K562 (cell line): Measurements from ENCODE around the gene TMEM141. TPM values are rescaled to one million over a fixed set of nuclear protein-coding genes. Genes with fewer than 3 reads are reported as not detected.
A peak's percentile ranks its signal among the peaks of the same experiment; 100 is the strongest.
"Not testable (repeated sequence)": the region's sequence is repeated elsewhere in the genome, so short reads cannot be mapped to it uniquely, and the experiment has no call there.

Experiments
- ATAC-seq: fragments of 200-7000 bp; cut with Tn5 transposase; 3 replicates; pipeline ENCODE4 v1.9.1; 2020; ENCODE audit warnings: moderate library complexity
- BruUV-seq: library from RNA; stranded (reverse); fragments of 400-500 nt; replicated peaks from 2 replicates; lab custom pipeline; 2021; lab: Mats Ljungman, UMichigan
- CTCF ChIA-PET: fragments of 300-600 bp; formaldehyde crosslinking; extraction: SDS; loops from one replicate; lab custom pipeline; 2021; ENCODE audit warnings: low intra/inter-chr PET ratio; lab: Yijun Ruan, JAX
- POLR2A ChIA-PET: fragments of 300-600, 350-650 bp; sonication (Branson Sonifier 250); formaldehyde crosslinking; extraction: SDS; loops from one replicate; lab custom pipeline; 2021; ENCODE audit warnings: antibody characterized with exemption, inconsistent platforms; lab: Yijun Ruan, JAX
- DNase-seq, 4 experiments: peaks; one replicate each; pipeline versions ENCODE4 v3.0.0 to v3.0.0-alpha.2; 2011 to 2018; ENCODE audit warnings: low spot score in 3 of 4, mixed read lengths in 3 of 4; ENCODE audit errors: extremely low read depth in 1 of 4
- FAIRE-seq: peaks from 2 replicates; lab custom pipeline; 2011; peaks lifted over from hg19 to GRCh38; lab: Jason Lieb, UNC
- H2AFZ ChIP-seq: 2 replicates; pipeline ENCODE4 v1.6.0; 2011; ENCODE audit warnings: low read depth, low read length, control low read depth, inconsistent platforms
- H3K27ac ChIP-seq: fragments of 200-600 bp; 3 replicates; pipeline ENCODE4 v1.8.0; 2011; ENCODE audit warnings: low read depth, mild to moderate bottlenecking, control low read depth, inconsistent platforms, low read length, moderate library complexity, mixed read lengths; ENCODE audit errors: extremely low read depth
- H3K27me3 ChIP-seq, 2 experiments: fragments of 300-600 bp in 1 of 2; 2 replicates in 1 of 2; 3 replicates in 1 of 2; pipeline versions ENCODE4 v1.6.0 to v1.8.0; 2011; ENCODE audit warnings: inconsistent platforms in 2 of 2, low read length in 2 of 2, mild to moderate bottlenecking in 1 of 2, mixed read lengths in 1 of 2, moderate library complexity in 1 of 2; ENCODE audit not compliant: control insufficient read depth in 2 of 2, insufficient read depth in 2 of 2
- H3K36me3 ChIP-seq: fragments of 300-600 bp; 3 replicates; pipeline ENCODE4 v1.8.0; 2011; ENCODE audit warnings: mild to moderate bottlenecking, low read length, inconsistent platforms; ENCODE audit not compliant: control insufficient read depth, insufficient read depth
- H3K4me1 ChIP-seq, 2 experiments: fragments of 200-600 bp in 1 of 2; replicated peaks in 1 of 2; 2 replicates in 1 of 2; 3 replicates in 1 of 2; pipeline versions ENCODE4 v1.5.1 to v1.8.0; 2011; ENCODE audit warnings: inconsistent platforms in 2 of 2, low read length in 2 of 2, mild to moderate bottlenecking in 1 of 2, mixed read lengths in 1 of 2, moderate library complexity in 1 of 2; ENCODE audit not compliant: control insufficient read depth in 2 of 2, insufficient read depth in 2 of 2
- H3K4me2 ChIP-seq: 2 replicates; pipeline ENCODE4 v1.6.1; 2011; ENCODE audit warnings: low read length, control low read depth, inconsistent platforms, mixed read lengths; ENCODE audit not compliant: insufficient read depth
- H3K4me3 ChIP-seq: fragments of 200-600 bp; sonication (generic), shearing (Covaris generic); 2 replicates; pipeline ENCODE4 v1.5.1; 2016; ENCODE audit warnings: control low read depth, inconsistent platforms
- H3K79me2 ChIP-seq: fragments of 200-600 bp; 3 replicates; pipeline ENCODE4 v1.8.0; 2011; ENCODE audit warnings: low read length, inconsistent platforms; ENCODE audit not compliant: control insufficient read depth, insufficient read depth
- H3K9ac ChIP-seq, 2 experiments: 2 replicates each; pipeline versions ENCODE4 v1.6.0 to v1.6.1; 2011; ENCODE audit warnings: low read depth in 2 of 2, low read length in 2 of 2, control low read depth in 1 of 2, inconsistent platforms in 1 of 2, mild to moderate bottlenecking in 1 of 2, mixed read lengths in 1 of 2; ENCODE audit not compliant: insufficient read depth in 1 of 2
- H3K9me1 ChIP-seq: one replicate; pipeline ENCODE4 v1.6.0; 2011; ENCODE audit warnings: inconsistent platforms, mild to moderate bottlenecking, low read length, moderate library complexity; ENCODE audit not compliant: control insufficient read depth, insufficient read depth
- H3K9me3 ChIP-seq: replicated peaks from 2 replicates; pipeline ENCODE4 v1.5.1; 2011; ENCODE audit warnings: low read depth, low read length, inconsistent platforms; ENCODE audit not compliant: control insufficient read depth, insufficient read depth
- H4K20me1 ChIP-seq: replicated peaks from 2 replicates; pipeline ENCODE4 v1.6.1; 2011; ENCODE audit warnings: low read length, inconsistent platforms, mixed read lengths; ENCODE audit not compliant: control insufficient read depth, insufficient read depth
- CBFA2T3 ChIP-seq: fragments of 450-650 bp; IDR thresholded peaks from 2 replicates; pipeline ENCODE4 v1.6.1; 2017
- DPF2 ChIP-seq: fragments of 450-650 bp; IDR thresholded peaks from 2 replicates; pipeline ENCODE4 v1.6.1; 2016
- EP300 ChIP-seq: IDR thresholded peaks from 2 replicates; pipeline ENCODE4 v1.6.1; 2012; ENCODE audit warnings: low read length, improper control_type of control experiment
- EP400 ChIP-seq: fragments of 450-650 bp; IDR thresholded peaks from 2 replicates; pipeline ENCODE4 v1.6.1; 2017; ENCODE audit warnings: antibody characterized with exemption, mild to moderate bottlenecking, moderate library complexity
- ERF ChIP-seq: fragments of 450-650 bp; formaldehyde crosslinking; IDR thresholded peaks from 2 replicates; pipeline ENCODE4 v1.4.0; 2020; ENCODE audit warnings: mild to moderate bottlenecking, mixed read lengths
- LCOR ChIP-seq: sonication (generic); formaldehyde crosslinking; IDR thresholded peaks from 2 replicates; pipeline ENCODE4 v1.8.0; 2022; ENCODE audit warnings: mild to moderate bottlenecking, missing genetic modification reagents
- MAX ChIP-seq: sonication (generic); formaldehyde crosslinking; IDR thresholded peaks from 2 replicates; pipeline ENCODE4 v1.9.0; 2022; ENCODE audit warnings: mild to moderate bottlenecking, missing genetic modification reagents
- MEIS2 ChIP-seq: fragments of 450-650 bp; IDR thresholded peaks from 2 replicates; pipeline ENCODE4 v1.6.1; 2014; ENCODE audit warnings: mild to moderate bottlenecking; ENCODE audit not compliant: partially characterized antibody
- MTA2 ChIP-seq: fragments of 450-650 bp; IDR thresholded peaks from 2 replicates; pipeline ENCODE4 v1.6.1; 2016; ENCODE audit warnings: low read depth
- NFIC ChIP-seq: fragments of 450-650 bp; IDR thresholded peaks from 2 replicates; pipeline ENCODE4 v1.6.1; 2017; ENCODE audit warnings: mild to moderate bottlenecking, inconsistent platforms
- POLR2B ChIP-seq: fragments of 450-650 bp; IDR thresholded peaks from 2 replicates; pipeline ENCODE4 v1.6.1; 2018; ENCODE audit warnings: low read depth; ENCODE audit not compliant: partially characterized antibody
- SMARCA4 ChIP-seq: fragments of 450-650 bp; IDR thresholded peaks from 2 replicates; pipeline ENCODE4 v1.6.1; 2016
- TAL1 ChIP-seq: fragments of 450-650 bp; IDR thresholded peaks from 2 replicates; pipeline ENCODE4 v1.6.1; 2016; ENCODE audit warnings: mild to moderate bottlenecking
- TEAD1 ChIP-seq, 2 experiments: fragments of 450-650 bp in 1 of 2; sonication (generic) in 1 of 2; formaldehyde crosslinking; IDR thresholded peaks; 2 replicates each; pipeline versions ENCODE4 v1.4.0 to v1.8.0; 2020 to 2022; ENCODE audit warnings: mild to moderate bottlenecking in 2 of 2, missing genetic modification reagents in 1 of 2
- ZFP1 ChIP-seq: fragments of 450-650 bp; formaldehyde crosslinking; IDR thresholded peaks from 2 replicates; pipeline ENCODE4 v1.4.0; 2020; ENCODE audit warnings: mild to moderate bottlenecking, mixed read lengths
- WGBS: fragments of 100-300 bp; shearing (Covaris generic); methylation state at CpG from one replicate; pipeline ENCODE4 v1.1.6; 2016; ENCODE audit warnings: low coverage, mixed read lengths; ENCODE audit not compliant: insufficient coverage; ENCODE audit errors: missing lambda C conversion rate; 5-methylcytosine and 5-hydroxymethylcytosine counted together
- in situ Hi-C: fragments of 300-500 bp; cut with MboI; formaldehyde crosslinking; loops from 4 replicates; pipeline ENCODE4 v1.15.0; 2018; ENCODE audit warnings: inconsistent platforms, mixed read lengths
- intact Hi-C: fragments of 100-400 bp; cut with micrococcal nuclease; formaldehyde crosslinking; loops from 2 replicates; pipeline ENCODE4 v1.14.2; 2022
- polyA plus RNA-seq, 8 experiments: library from polyadenylated mRNA; depleted of rRNA in 4 of 8; stranded (reverse) in 5 of 8; unstranded in 3 of 8; fragments of >200 nt; fragmentation: Nextera tagmentation in 2 of 8; fragmentation: Illumina TruSeq in 1 of 8; extraction: Ambion mirVana in 2 of 8; extraction: Trizol in 1 of 8; gene quantifications; 2 replicates each; pipeline versions ENCODE4 v1.2.1 to v1.2.3, GENCODE V29; 2011 to 2014; ENCODE audit warnings: inconsistent platforms in 1 of 8, missing spikeins in 1 of 8
- total RNA-seq, 7 experiments: library from RNA; depleted of rRNA in 6 of 7; stranded (reverse); fragments of >200 nt in 6 of 7; fragmentation: Illumina TruSeq in 2 of 7; extraction: Trizol in 2 of 7; gene quantifications; 2 replicates each; pipeline versions ENCODE4 v1.2.1 to v1.2.3, GENCODE V29; 2011 to 2021; ENCODE audit warnings: low replicate concordance in 1 of 7
- TF ChIP-seq, protein P1 (sequence below): fragments of 450-650 bp; IDR thresholded peaks from 2 replicates; pipeline ENCODE4 v1.6.1; 2016; ENCODE audit warnings: antibody characterized with exemption
- TF ChIP-seq, protein P2 (sequence below), 2 experiments: fragments of 450-650 bp; conservative IDR thresholded peaks; 2 replicates each; pipeline ENCODE4 v1.6.1; 2017; ENCODE audit warnings: mild to moderate bottlenecking in 2 of 2, moderate library complexity in 2 of 2

TMEM141 gene
- total and polyA plus RNA-seq, 9 of the 15 experiments (the other 6 are each of a cell fraction or from before 2014, with no cell fraction given), result 21.5 to 123 (median 74.8) TPM

GRCh38 chr9:136788644-136789522 lies 2.3 kb upstream of the TMEM141 start:
- CTCF ChIA-PET, BruUV-seq, ATAC-seq, H3K9me3 ChIP-seq, H4K20me1 ChIP-seq, H3K9me1 ChIP-seq, H3K27me3 ChIP-seq: not testable (repeated sequence)
- peaks cover 18% of the 10 kb centered on the region; the same call in 1 of the 3 replicates for H3K36me3 ChIP-seq
- H3K9ac ChIP-seq, result peak overlapping the region; percentile 72 to 74; a peak in 3 of 4 replicates
- DNase-seq (peak in 1 of 4 experiments; percentile 82), FAIRE-seq (peak; percentile 32)
- intact Hi-C loops, result loop anchor here (5.0 to 10.0 kb wide), 2 partner anchors 158 to 456 kb away; partner anchors contain the start of genes C8G and TUBB4B
- peak overlapping the region; percentile 81 for H3K4me2 ChIP-seq
- under 1% methylated on average over 26 of the region's 27 CpGs for WGBS
- in situ Hi-C loops, result loop anchor here (25.0 kb wide), 1 partner anchor 448 kb away; the partner anchor contains the start of genes CYSRT1, RNF224, SLC34A3 and TUBB4B
- peak overlapping the region; percentile 21 for H3K4me3 ChIP-seq
- POLR2A ChIA-PET, result interaction anchor here (0.7 to 0.8 kb wide), 4 partner anchors 11 to 217 kb away, joined by 3 to 6 read pairs (median 4); no protein-coding TSS in a partner anchor
- peak overlapping the region; percentile 87 for H2AFZ ChIP-seq
- peak overlapping the region; percentile 93 for H3K27ac ChIP-seq
- H3K79me2 ChIP-seq, result peaks cover 19% of the 10 kb centered on the region
- H3K4me1 ChIP-seq, result peaks cover 54 to 55% of the 10 kb centered on the region in 2 experiments
- TF ChIP-seq, protein P1, sequence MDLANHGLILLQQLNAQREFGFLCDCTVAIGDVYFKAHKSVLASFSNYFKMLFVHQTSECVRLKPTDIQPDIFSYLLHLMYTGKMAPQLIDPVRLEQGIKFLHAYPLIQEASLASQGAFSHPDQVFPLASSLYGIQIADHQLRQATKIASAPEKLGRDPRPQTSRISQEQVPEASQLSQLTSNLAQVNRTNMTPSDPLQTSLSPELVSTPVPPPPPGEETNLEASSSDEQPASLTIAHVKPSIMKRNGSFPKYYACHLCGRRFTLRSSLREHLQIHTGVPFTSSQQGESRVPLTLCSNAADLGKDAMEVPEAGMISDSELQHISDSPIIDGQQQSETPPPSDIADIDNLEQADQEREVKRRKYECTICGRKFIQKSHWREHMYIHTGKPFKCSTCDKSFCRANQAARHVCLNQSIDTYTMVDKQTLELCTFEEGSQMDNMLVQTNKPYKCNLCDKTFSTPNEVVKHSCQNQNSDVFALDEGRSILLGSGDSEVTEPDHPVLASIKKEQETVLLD, result peak; percentile 50; the same call in 1 of the 2 replicates
- TF ChIP-seq ERF, result 0 out of 2 replicates have a peak, but pooled peaks have one; percentile 33
- TF ChIP-seq TEAD1 (CRISPR knock-in tag; IDR thresholded peaks at IDR 0.05), result peak; percentile 45 to 67; a peak in 2 of 4 replicates
- 0 out of 2 replicates have a peak, but pooled peaks have one; percentile 2 for TF ChIP-seq ZFP1
- TF ChIP-seq, protein P2, sequence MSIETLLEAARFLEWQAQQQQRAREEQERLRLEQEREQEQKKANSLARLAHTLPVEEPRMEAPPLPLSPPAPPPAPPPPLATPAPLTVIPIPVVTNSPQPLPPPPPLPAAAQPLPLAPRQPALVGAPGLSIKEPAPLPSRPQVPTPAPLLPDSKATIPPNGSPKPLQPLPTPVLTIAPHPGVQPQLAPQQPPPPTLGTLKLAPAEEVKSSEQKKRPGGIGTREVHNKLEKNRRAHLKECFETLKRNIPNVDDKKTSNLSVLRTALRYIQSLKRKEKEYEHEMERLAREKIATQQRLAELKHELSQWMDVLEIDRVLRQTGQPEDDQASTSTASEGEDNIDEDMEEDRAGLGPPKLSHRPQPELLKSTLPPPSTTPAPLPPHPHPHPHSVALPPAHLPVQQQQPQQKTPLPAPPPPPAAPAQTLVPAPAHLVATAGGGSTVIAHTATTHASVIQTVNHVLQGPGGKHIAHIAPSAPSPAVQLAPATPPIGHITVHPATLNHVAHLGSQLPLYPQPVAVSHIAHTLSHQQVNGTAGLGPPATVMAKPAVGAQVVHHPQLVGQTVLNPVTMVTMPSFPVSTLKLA (conservative IDR thresholded peaks at IDR 0.05), result peak; percentile 46 to 51; a peak in 3 of 4 replicates
- TF ChIP-seq POLR2B, result peak; percentile 29
- peak; percentile 90 for TF ChIP-seq CBFA2T3
- TF ChIP-seq EP400, result peak; percentile 28; the same call in 1 of the 2 replicates
- peak; percentile 45; the same call in 1 of the 2 replicates for TF ChIP-seq MTA2
- TF ChIP-seq NFIC, result peak; percentile 67
- TF ChIP-seq TAL1, result peak; percentile 74
- peak; percentile 67 for TF ChIP-seq DPF2
- TF ChIP-seq SMARCA4, result peak; percentile 80
- peak; percentile 45 for TF ChIP-seq MAX (CRISPR knock-in tag)
- TF ChIP-seq EP300, result peak; percentile 74
- TF ChIP-seq MEIS2, result peak; percentile 60
- TF ChIP-seq LCOR (CRISPR knock-in tag), result 0 out of 2 replicates have a peak, but pooled peaks have one; percentile 47
